GM18499 (cell line): Measurements from ENCODE around the gene ADARB2.
"Not testable (repeated sequence)": the region's sequence is repeated elsewhere in the genome, so short reads cannot be mapped to it uniquely, and the experiment has no call there.

ENCODE experiments used
- ATAC-seq: cut with Tn5 transposase; IDR thresholded peaks from one replicate; pipeline ENCODE4 v1.9.1; 2021; ENCODE audit warnings: moderate number of reproducible peaks; ENCODE audit not compliant: insufficient read depth, unreplicated experiment

ADARB2 gene

GRCh38 chr10:1737222-1738061, at the start of gene ADARB2:
TSS of gene ADARB2 (minus strand) at chr10:1737525.
- peak; percentile 72 for ATAC-seq

- no peak for ATAC-seq
Measured at GRCh38 chr10:1785835-1786234, 48.5 kb upstream of the ADARB2 start.

- no peak for ATAC-seq
Measured at GRCh38 chr10:1782841-1783240, 45.5 kb upstream of the ADARB2 start.

GRCh38 chr10:1779796-1780195, 42.5 kb upstream of the ADARB2 start:
- no peak for ATAC-seq

GRCh38 chr10:1778375-1778969, 41.1 kb upstream of the ADARB2 start:
- no peak for ATAC-seq

- no peak for ATAC-seq
Measured at GRCh38 chr10:1776127-1776662, 38.9 kb upstream of the ADARB2 start.

GRCh38 chr10:1774796-1775195, 37.5 kb upstream of the ADARB2 start:
- ATAC-seq = no peak

GRCh38 chr10:1773204-1773603, 35.9 kb upstream of the ADARB2 start:
- not testable (repeated sequence) for ATAC-seq

- ATAC-seq = no peak
Measured at GRCh38 chr10:1766049-1766448, 28.7 kb upstream of the ADARB2 start.

- no peak for ATAC-seq
Measured at GRCh38 chr10:1762076-1762475, 24.8 kb upstream of the ADARB2 start.

GRCh38 chr10:1754506-1755153, 17.3 kb upstream of the ADARB2 start:
- no peak for ATAC-seq

GRCh38 chr10:1752153-1752552, 14.8 kb upstream of the ADARB2 start:
- ATAC-seq = no peak

- ATAC-seq = no peak
Measured at GRCh38 chr10:1747590-1748157, 10.3 kb upstream of the ADARB2 start.

GRCh38 chr10:1746796-1747195, 9.5 kb upstream of the ADARB2 start:
- ATAC-seq = no peak

- ATAC-seq = no peak
Measured at GRCh38 chr10:1745780-1746456, 8.6 kb upstream of the ADARB2 start.

- no peak for ATAC-seq
Measured at GRCh38 chr10:1744524-1744923, 7.2 kb upstream of the ADARB2 start.

- ATAC-seq = no peak
Measured at GRCh38 chr10:1743141-1743540, 5.8 kb upstream of the ADARB2 start.

- ATAC-seq = no peak
Measured at GRCh38 chr10:1741450-1741849, 4.1 kb upstream of the ADARB2 start.

- ATAC-seq = no peak
Measured at GRCh38 chr10:1739751-1740150, 2.4 kb upstream of the ADARB2 start.

- peak; percentile 70 for ATAC-seq
Measured at GRCh38 chr10:1738950-1739349, 1.6 kb upstream of the ADARB2 start.

- ATAC-seq = no peak
Measured at GRCh38 chr10:1736972-1737221, 428 bp downstream of the ADARB2 start.
